Stimulated activated CD8-positive, alpha-beta memory T cell treated with anti-CD3 and anti-CD28 coated beads, Interleukin-15, amount 100 ng/mL, for 4 hours (primary cell): ENCODE data around the gene TACO1.

Experiments
- DNase-seq, 2 donors: peaks; one replicate each; pipeline ENCODE4 v3.0.0-alpha.2; 2020; ENCODE audit warnings: low read depth in 2 of 2

TACO1 gene

DNA sequence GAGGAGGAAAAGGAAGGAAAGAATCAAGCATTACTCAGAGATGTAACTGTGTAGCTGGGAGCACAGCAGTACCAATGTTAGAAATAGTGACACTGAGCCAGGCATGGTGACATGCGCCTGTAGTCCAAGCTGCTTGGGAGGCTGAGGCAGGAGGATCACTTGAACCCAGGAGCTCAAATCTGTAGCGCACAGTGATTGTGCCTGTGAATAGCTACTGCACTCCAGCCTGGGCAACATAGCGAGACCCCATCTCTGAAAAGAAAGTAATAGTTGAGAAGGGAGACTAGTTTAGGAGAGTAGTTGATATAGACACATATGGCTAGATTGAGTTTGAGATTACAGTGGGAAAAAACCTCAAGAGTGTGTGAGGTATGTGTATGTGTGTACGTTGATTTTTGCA, 39.3 kb downstream of the TACO1 start:
- no peak for DNase-seq

DNA sequence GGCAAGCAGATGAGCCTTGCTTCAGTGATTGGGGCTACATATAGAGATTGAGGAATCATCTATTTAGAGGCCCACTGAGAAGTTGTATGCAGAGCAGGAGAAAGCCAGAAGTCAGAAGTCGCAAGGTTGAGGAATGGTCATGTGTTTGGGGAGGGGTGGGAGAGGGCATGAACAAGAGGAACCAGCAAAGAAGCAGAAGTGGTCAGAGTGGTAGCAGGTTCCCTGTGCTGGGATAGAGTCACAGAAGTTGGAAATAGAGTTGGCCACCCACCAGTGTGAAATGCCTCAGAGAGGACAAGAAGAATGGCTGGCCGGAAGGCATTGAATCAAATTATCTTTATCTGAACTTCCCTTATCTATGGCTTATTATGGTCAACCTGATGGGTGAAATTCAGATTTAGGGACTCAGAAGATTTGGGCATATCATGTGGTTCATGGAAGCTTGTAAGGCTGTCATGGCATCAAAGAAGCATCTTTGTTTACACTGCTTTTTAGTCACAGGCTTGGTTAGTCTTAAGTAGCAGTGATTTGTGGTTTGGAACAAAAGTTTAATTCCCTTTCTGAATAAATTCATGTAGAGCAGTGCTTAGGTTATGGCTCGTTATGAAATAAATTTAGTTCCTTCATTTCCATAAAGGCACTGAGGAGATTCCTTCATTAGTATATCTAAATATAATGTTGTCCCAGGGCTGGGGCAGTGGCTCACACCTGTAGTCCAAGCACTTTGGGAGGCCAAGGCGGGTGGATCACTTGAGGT, 41.2 kb downstream of the TACO1 start:
- no peak for DNase-seq

DNA sequence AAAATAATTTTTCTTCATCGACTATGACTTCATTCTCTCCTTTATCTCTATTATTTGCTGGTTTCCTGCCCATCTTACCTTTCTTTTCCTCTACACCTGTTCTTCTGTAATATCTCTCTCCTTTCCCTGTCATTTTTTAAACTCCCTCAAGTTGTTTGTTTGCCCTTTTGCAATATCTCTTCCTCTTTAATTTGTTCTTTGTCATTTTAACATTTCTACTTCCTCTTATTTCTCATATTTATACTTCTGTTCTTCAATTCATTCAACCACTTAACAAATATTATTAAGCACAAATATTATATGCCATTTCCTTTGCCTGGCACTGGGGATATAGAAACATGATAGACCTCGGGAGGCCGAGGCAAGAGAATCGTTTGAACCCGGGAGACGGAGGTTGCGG, 44.2 kb downstream of the TACO1 start:
- no peak for DNase-seq

DNA sequence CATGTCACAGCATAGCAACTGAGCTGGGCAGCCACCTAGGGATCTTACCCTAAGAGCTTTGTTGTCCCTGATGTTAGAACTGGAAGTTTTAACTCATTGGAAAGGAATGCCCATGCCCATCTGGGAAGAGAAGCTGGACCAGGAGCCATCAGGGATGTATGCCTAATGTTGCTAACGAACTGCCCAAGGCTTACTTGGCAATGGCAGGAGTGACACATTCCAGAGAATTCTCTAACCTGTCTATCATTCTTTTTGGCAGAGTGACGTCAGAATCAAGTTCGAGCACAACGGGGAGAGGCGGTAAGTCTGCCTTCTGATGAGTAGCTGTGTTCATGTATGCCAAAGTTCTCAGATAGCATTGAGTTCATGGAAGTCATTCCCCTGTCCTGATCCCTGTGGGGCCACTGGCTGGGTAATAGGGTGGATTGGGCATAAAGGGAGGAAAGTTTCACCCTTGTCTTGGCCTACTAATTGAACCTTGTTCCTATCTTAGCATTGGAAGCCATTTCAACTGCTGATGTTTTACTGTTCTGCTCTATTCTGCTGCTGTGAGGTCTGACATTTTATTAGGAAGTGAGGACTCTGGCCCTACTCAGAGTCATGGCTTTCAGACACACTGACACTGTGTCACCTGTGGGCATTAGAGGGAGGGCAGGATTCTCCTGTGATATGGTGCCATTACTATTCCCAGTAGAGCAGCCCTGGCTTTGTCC, 45.2 kb downstream of the TACO1 start:
- DNase-seq = no peak

DNA sequence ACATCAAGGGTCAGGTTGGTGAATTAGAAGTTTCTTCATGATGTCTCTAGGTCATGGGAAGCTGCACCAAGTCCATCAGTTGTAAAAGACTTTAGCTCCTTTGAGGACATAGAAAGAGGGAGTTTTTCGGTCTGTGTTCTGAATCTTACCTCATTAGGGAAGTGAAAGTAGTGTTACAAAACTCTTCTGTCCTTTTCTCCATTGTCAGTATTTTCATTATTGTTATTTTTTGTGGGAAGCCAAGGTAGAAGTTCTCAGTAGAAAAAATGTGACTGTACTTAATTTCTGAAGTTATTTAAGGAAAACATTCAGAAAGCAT, 45.8 kb downstream of the TACO1 start:
- DNase-seq = no peak

DNA sequence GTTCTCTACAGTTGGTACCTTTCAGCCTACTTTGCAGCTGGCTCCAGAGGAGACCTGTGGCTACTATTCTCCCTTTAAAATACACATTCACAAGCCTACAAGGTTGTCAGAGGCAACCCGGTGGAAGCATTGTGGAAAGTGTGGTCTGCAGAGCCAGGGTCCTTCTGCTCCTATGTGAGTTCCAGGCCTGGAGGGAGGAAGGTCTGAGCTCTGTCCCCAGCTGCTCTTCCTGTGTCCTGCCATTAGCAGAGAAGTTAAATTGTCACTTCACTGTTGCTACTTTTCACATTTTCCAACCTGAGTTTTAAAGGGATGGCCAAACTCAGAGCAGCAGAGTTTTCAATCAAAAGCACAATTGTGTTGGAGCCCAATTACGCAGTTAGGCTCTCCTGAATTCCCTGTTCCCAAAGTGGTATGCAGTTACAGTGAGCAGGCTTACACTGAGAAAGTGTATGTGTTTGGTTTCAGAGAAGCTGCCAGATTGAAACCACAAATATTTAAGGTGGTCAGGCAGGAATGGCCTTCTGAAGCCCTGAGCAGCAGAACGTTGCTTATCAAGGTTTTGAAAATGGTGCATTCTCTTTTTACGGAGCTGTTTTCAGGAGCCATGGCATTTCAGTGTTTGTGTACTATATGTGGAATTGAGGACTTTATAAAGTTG, 46.5 kb downstream of the TACO1 start:
- DNase-seq = no peak

DNA sequence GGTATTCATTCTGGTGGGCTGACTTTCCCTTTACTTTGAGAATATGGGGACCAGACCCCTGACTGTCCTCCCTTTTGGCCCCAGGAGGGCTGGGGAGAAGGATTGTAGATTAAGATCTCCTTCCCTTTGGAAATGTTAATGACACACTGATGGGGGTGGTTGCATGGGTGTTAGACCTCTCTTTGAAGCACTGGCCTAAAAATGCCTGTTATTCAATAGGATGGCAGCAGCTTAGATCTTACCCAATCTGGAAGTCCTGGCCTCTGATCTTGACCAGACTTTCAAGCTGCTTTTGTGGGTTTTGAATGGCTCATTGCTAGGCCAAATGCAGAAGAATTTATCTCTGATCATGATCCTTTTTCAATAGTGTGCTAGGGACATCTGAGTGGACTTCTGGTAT, 47.2 kb downstream of the TACO1 start:
- DNase-seq = no peak

DNA sequence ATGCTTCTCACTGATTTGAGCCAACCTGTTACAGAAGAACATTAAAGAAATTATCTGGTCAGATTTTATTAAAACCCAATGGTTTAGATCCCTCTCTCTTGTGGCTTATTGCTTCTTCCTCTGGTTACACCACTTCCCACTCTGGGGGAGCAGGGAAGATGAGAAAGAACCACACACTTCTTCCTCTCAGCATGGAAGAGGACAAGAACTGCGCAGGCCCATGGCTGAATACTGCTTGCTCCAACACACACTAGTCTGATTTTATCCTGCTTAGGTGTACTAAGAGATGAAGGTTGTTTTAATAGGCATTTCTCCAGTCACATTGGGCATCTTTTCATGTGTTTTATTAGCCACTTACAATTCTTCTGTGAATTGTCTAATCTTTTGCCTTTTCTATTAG, 49.1 kb downstream of the TACO1 start:
- DNase-seq = no peak

DNA sequence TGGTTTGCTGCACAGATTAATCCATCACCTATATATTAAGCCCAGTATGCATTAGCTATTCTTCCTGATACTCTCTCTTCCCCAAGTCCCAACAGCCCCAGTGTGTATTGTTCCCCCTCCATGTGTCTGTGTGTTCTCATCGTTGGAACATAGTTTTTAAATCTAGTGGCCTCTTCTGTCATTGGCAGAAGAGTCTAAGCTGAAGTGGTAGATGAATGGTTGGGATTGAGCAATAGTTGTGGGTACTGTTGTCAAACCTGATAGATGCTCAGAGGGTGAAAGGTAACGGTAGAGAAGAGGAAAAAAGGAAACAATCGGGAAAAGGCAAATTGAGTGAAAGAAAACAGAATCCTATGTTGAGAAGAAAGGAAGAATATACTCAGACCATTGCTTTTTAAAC, 51.4 kb downstream of the TACO1 start:
- DNase-seq = no peak

DNA sequence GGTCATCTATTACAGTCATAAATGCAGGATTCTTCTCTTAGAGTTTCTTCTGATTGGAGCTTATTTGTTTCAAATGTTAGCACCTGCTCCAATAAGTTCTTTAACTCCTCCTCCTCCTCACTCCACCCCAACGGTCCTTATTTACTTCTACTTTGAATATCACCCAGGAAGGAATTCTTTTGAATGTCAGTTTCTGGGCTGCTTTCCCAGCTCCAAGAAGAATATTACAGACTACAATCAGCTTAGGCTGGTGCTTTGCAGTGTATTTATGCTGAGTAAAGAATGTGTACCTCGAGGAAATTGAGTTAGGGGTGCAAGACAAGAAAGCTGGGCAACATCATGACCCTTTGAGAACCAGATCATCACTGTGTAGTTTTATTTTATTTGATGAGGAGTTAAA, 52.4 kb downstream of the TACO1 start:
- DNase-seq = no peak

DNA sequence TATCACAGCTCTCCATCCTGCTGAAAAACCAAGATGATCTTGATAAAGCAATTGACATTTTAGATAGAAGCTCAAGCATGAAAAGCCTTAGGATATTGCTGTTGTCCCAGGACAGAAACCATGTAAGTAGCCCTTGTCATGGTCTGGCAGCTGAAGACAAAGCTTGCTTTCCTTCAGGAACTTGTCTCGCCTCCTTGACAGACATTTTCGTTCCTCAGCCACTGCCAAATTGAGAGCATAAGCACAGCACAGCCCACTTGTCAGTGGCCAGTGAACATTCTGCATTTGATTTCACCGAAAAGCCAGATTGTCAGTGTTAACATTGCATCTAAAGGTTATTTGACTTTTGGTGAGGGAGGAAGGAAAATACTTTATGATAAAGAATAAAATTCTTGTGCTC, 57.1 kb downstream of the TACO1 start:
- no peak for DNase-seq
